NCI-H524 treated with DMSO at 0.1 percent for 48 hours (cell line): ENCODE data around the gene PLCB4.

Source experiments
- DNase-seq: peaks from one replicate; lab custom pipeline; 2025; lab: John Stamatoyannopoulos, UW

PLCB4 gene

GRCh38 chr20:9402546-9402945 lies 333.7 kb downstream of the PLCB4 start:
- DNase-seq, result no peak

GRCh38 chr20:9403448-9403847 lies 334.6 kb downstream of the PLCB4 start:
- no peak for DNase-seq

GRCh38 chr20:9407805-9408421 lies 339.0 kb downstream of the PLCB4 start:
- DNase-seq, result no peak

GRCh38 chr20:9408422-9409300 lies 339.8 kb downstream of the PLCB4 start:
- no peak for DNase-seq

GRCh38 chr20:9409352-9409751 lies 340.5 kb downstream of the PLCB4 start:
- DNase-seq, result no peak

GRCh38 chr20:9409981-9410380 lies 341.1 kb downstream of the PLCB4 start:
- no peak for DNase-seq

- no peak for DNase-seq
Measured at GRCh38 chr20:9411833-9412232, 342.9 kb downstream of the PLCB4 start.

GRCh38 chr20:9412309-9412708 lies 343.4 kb downstream of the PLCB4 start:
- no peak for DNase-seq

GRCh38 chr20:9413001-9413400 lies 344.1 kb downstream of the PLCB4 start:
- no peak for DNase-seq

GRCh38 chr20:9415426-9415825 lies 346.5 kb downstream of the PLCB4 start:
- no peak for DNase-seq

GRCh38 chr20:9416421-9416820 lies 347.5 kb downstream of the PLCB4 start:
- no peak for DNase-seq

GRCh38 chr20:9417665-9418064 lies 348.8 kb downstream of the PLCB4 start:
- DNase-seq, result no peak

GRCh38 chr20:9422321-9423057 lies 353.6 kb downstream of the PLCB4 start:
- no peak for DNase-seq

- DNase-seq, result no peak
Measured at GRCh38 chr20:9424551-9424950, 355.7 kb downstream of the PLCB4 start.

- no peak for DNase-seq
Measured at GRCh38 chr20:9427430-9428291, 358.8 kb downstream of the PLCB4 start.

GRCh38 chr20:9428292-9428607 lies 359.4 kb downstream of the PLCB4 start:
- no peak for DNase-seq

- DNase-seq, result no peak
Measured at GRCh38 chr20:9439806-9440205, 370.9 kb downstream of the PLCB4 start.

- no peak for DNase-seq
Measured at GRCh38 chr20:9440892-9441291, 372.0 kb downstream of the PLCB4 start.

- DNase-seq, result no peak
Measured at GRCh38 chr20:9441948-9442347, 373.1 kb downstream of the PLCB4 start.

GRCh38 chr20:9442858-9443257 lies 374.0 kb downstream of the PLCB4 start:
- DNase-seq, result no peak

- DNase-seq, result no peak
Measured at GRCh38 chr20:9444921-9445320, 376.0 kb downstream of the PLCB4 start.

- DNase-seq, result no peak
Measured at GRCh38 chr20:9447182-9447581, 378.3 kb downstream of the PLCB4 start.
